ENCODE measurements around the gene SLC29A2.

Gene SLC29A2

GRCh38 chr11:66415423-66415822 is 43.9 kb upstream of the SLC29A2 start:
- TF ChIP-seq CTCF (IDR thresholded peaks at IDR 0.05; ENCODE audit: insufficient read depth, low read depth, low read length, missing control alignments): no peak
- DNase-seq (ENCODE audit: low read depth): no peak
- no peak overlapping the region for H3K4me3 ChIP-seq (ENCODE audit: low read depth, low read length)

GRCh38 chr11:66414120-66414934 is 42.8 kb upstream of the SLC29A2 start:
- no peak overlapping the region for H3K4me3 ChIP-seq (ENCODE audit: low read depth, low read length)
- DNase-seq (ENCODE audit: low read depth): no peak
- TF ChIP-seq CTCF (IDR thresholded peaks at IDR 0.05; ENCODE audit: insufficient read depth, low read depth, low read length, missing control alignments): no peak

GRCh38 chr11:66413167-66413566 is 41.6 kb upstream of the SLC29A2 start:
- no peak for TF ChIP-seq CTCF (IDR thresholded peaks at IDR 0.05; ENCODE audit: insufficient read depth, low read depth, low read length, missing control alignments)
- DNase-seq (ENCODE audit: low read depth): no peak

GRCh38 chr11:66412110-66412509 is 40.5 kb upstream of the SLC29A2 start:
- no peak for TF ChIP-seq CTCF (IDR thresholded peaks at IDR 0.05; ENCODE audit: insufficient read depth, low read depth, low read length, missing control alignments)
- H3K4me3 ChIP-seq (ENCODE audit: low read depth, low read length): no peak overlapping the region
- no peak for DNase-seq (ENCODE audit: low read depth)

More at GRCh38 chr11:66413167-66413566, 41.6 kb upstream of the SLC29A2 start:
- H3K4me3 ChIP-seq (ENCODE audit: low read depth, low read length): no peak overlapping the region

- no peak for DNase-seq (ENCODE audit: low read depth)
- TF ChIP-seq CTCF (IDR thresholded peaks at IDR 0.05; ENCODE audit: insufficient read depth, low read depth, low read length, missing control alignments): no peak
- no peak overlapping the region for H3K4me3 ChIP-seq (ENCODE audit: low read depth, low read length)
Measured at GRCh38 chr11:66411323-66411722, 39.8 kb upstream of the SLC29A2 start.

- no peak for DNase-seq (ENCODE audit: low read depth)
- no peak overlapping the region for H3K4me3 ChIP-seq (ENCODE audit: low read depth, low read length)
- no peak for TF ChIP-seq CTCF (IDR thresholded peaks at IDR 0.05; ENCODE audit: insufficient read depth, low read depth, low read length, missing control alignments)
Measured at GRCh38 chr11:66410191-66410590, 38.6 kb upstream of the SLC29A2 start.

GRCh38 chr11:66409226-66409625 is 37.7 kb upstream of the SLC29A2 start:
- TF ChIP-seq CTCF (IDR thresholded peaks at IDR 0.05; ENCODE audit: insufficient read depth, low read depth, low read length, missing control alignments): no peak
- no peak for DNase-seq (ENCODE audit: low read depth)
- H3K4me3 ChIP-seq (ENCODE audit: low read depth, low read length): no peak overlapping the region
